ENCODE data around the gene LRRC36. TPM values are rescaled to one million over a fixed set of nuclear protein-coding genes. Genes with fewer than 3 reads are reported as not detected.
A peak's percentile ranks its signal among the peaks of the same experiment; 100 is the strongest.

Gene LRRC36
- total RNA-seq, 4 donors from 2014 or later: 5.1 TPM; not detected in 3

- DNase-seq: peak in 1 of 3 donors; percentile 39
- no peak overlapping the region for H3K27ac ChIP-seq
- H3K9me3 ChIP-seq: no peaks in the 10 kb centered on the region
- no peaks in the 10 kb centered on the region for H3K36me3 ChIP-seq
- H3K27me3 ChIP-seq: no peaks in the 10 kb centered on the region
- peaks cover 0 to 49% (median 11%) of the 10 kb centered on the region in 4 donors for H3K4me1 ChIP-seq
- no peak for TF ChIP-seq POLR2A (IDR thresholded peaks at IDR 0.05)
- TF ChIP-seq, protein P1, sequence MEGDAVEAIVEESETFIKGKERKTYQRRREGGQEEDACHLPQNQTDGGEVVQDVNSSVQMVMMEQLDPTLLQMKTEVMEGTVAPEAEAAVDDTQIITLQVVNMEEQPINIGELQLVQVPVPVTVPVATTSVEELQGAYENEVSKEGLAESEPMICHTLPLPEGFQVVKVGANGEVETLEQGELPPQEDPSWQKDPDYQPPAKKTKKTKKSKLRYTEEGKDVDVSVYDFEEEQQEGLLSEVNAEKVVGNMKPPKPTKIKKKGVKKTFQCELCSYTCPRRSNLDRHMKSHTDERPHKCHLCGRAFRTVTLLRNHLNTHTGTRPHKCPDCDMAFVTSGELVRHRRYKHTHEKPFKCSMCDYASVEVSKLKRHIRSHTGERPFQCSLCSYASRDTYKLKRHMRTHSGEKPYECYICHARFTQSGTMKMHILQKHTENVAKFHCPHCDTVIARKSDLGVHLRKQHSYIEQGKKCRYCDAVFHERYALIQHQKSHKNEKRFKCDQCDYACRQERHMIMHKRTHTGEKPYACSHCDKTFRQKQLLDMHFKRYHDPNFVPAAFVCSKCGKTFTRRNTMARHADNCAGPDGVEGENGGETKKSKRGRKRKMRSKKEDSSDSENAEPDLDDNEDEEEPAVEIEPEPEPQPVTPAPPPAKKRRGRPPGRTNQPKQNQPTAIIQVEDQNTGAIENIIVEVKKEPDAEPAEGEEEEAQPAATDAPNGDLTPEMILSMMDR (IDR thresholded peaks at IDR 0.05): no peak
- no peak overlapping the region for H3K4me3 ChIP-seq
Observed at GRCh38 chr16:67390816-67391423, 64.3 kb downstream of the LRRC36 start.

- no peak for TF ChIP-seq POLR2A (IDR thresholded peaks at IDR 0.05)
- TF ChIP-seq, protein P1 (IDR thresholded peaks at IDR 0.05): no peak
- Histone ChIP-seq H3K4me1 (peaks cover 3 to 56% (median 11%) of the 10 kb centered on the region in 4 donors), H3K36me3 (no peaks in the 10 kb centered on the region), H3K4me3 (peak overlapping the region in 1 of 4 donors; percentile 51), H3K9me3 (no peaks in the 10 kb centered on the region), H3K27ac (peak overlapping the region in 2 of 4 donors; percentile 56 to 80), H3K27me3 (no peaks in the 10 kb centered on the region)
- DNase-seq: peak in 1 of 3 donors; percentile 45
Observed at GRCh38 chr16:67391424-67392300, 65.0 kb downstream of the LRRC36 start.

DNA sequence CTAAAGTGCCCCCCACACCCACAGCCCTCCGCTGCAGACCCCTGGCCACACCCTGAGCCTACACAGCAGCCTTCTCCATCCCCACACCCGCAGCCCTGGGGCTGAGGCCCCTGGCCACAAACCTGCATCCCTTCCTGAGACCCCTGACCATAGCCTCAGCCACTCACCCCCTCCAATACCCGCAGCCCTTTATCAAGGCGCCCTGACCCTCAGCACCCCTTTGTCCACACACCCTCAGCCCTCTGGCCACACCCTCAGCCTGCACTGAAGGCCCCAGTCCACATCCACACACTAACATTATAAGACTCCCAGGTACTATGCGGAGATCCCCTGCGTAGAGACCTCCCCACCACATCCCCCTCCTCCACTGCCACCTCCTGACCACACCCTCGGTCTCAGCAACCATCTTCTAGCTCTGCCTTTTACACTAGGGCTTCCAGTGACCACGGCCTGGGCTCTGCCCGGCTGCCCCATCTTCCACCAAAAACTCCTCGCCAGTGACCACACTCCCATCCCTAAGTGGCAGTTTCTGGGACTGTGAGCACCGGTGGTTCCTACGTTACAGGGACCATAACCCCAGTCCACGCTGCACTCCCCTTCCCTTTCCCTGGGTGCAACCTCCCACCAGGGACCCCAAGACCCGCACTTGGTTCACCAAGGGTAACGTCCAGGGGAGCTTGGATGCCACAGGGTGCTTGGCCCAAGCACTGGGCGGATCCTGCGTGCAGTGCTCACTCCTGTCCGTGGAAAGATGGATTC lies 65.9 kb downstream of the LRRC36 start:
- H3K4me1 ChIP-seq: peaks cover 4 to 64% (median 11%) of the 10 kb centered on the region in 4 donors
- H3K9me3 ChIP-seq: no peaks in the 10 kb centered on the region
- DNase-seq: peak in 1 of 3 donors; percentile 30
- no peaks in the 10 kb centered on the region for H3K27me3 ChIP-seq
- H3K4me3 ChIP-seq: peak overlapping the region; percentile 18 to 51 (median 30)
- TF ChIP-seq POLR2A (IDR thresholded peaks at IDR 0.05): no peak
- TF ChIP-seq, protein P1 (IDR thresholded peaks at IDR 0.05): no peak
- no peaks in the 10 kb centered on the region for H3K36me3 ChIP-seq
- peak overlapping the region in 3 of 4 donors; percentile 21 to 80 (median 56) for H3K27ac ChIP-seq

GRCh38 chr16:67393111-67393787 lies 66.6 kb downstream of the LRRC36 start, which contains the start of gene TPPP3:
Gene TPPP3 (minus strand): TSS chr16:67393498. CDS start chr16:67391111, 2,387 bp downstream.
- DNase-seq: peak; percentile 33 to 94 (median 88)
- Histone ChIP-seq H3K36me3 (no peaks in the 10 kb centered on the region), H3K9me3 (no peaks in the 10 kb centered on the region), H3K27me3 (no peaks in the 10 kb centered on the region), H3K4me3 (peak within 1 kb of the TSS; percentile 18 to 51 (median 30)), H3K27ac (peak within 1 kb of the TSS; percentile 21 to 80 (median 50)), H3K4me1 (peaks cover 4 to 65% (median 11%) of the 10 kb centered on the region in 4 donors)
- no peak for TF ChIP-seq POLR2A (IDR thresholded peaks at IDR 0.05)
- TF ChIP-seq, protein P1 (IDR thresholded peaks at IDR 0.05): peak in 5 of 6 experiments; percentile 21 to 85 (median 68)

DNA sequence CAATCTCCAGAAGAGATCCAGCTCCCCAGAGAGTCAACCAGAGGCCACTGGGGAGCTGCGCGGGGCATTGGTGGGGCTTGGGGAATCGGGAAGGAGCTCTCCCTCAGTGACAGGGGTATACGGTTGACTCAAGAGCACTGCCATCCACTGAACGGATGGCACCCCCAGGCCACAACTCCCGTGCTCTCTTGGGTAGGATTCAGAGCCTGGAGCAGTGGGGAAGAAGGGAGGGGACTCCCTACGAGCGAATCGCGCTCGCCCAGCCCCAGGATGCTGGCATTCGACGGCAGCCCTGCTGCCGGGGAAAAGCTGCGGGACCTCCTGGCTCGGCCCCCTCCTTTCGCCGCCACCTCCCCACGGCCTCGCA lies 67.2 kb downstream of the LRRC36 start:
- Histone ChIP-seq H3K27ac (peak overlapping the region; percentile 21 to 80 (median 50)), H3K36me3 (no peaks in the 10 kb centered on the region), H3K4me1 (peaks cover 4 to 65% (median 11%) of the 10 kb centered on the region in 4 donors), H3K4me3 (peak overlapping the region; percentile 18 to 51 (median 30)), H3K9me3 (no peaks in the 10 kb centered on the region), H3K27me3 (no peaks in the 10 kb centered on the region)
- no peak for TF ChIP-seq POLR2A (IDR thresholded peaks at IDR 0.05)
- TF ChIP-seq, protein P1 (IDR thresholded peaks at IDR 0.05): no peak
- peak in 1 of 3 donors; percentile 31 for DNase-seq
